GM19467 (cell line): ENCODE results near the gene INCA1.

Source experiments
- ATAC-seq: cut with Tn5 transposase; IDR thresholded peaks from one replicate; pipeline ENCODE4 v1.9.1; 2021; ENCODE audit warnings: mild to moderate bottlenecking, moderate library complexity; ENCODE audit not compliant: unreplicated experiment

Gene INCA1

DNA sequence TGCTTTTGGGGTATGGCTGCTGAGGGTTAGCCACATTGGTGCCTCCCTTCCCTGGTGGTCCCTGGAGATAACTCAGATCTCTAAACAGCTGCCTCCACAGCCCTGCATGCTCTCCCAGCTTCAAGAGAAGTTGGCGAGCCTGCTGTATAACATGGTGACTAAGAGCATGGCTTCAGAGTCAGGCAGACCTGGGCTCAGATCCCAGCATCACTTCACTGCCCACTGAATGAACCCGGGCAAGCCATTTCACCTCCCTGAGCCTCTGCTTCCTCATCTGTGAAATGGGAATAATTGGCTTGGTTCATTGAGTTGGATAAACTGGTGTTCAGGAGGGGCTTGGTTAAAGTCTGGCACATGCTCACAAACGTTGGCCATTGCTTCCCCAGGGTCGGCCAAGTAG, 17.0 kb upstream of the INCA1 start:
- no peak for ATAC-seq

GRCh38 chr17:5011928-5012327, 14.6 kb upstream of the INCA1 start:
- ATAC-seq, result no peak

GRCh38 chr17:5003214-5003867, 6.0 kb upstream of the INCA1 start:
- ATAC-seq, result no peak

GRCh38 chr17:5002121-5002788, 4.9 kb upstream of the INCA1 start:
- ATAC-seq, result no peak

DNA sequence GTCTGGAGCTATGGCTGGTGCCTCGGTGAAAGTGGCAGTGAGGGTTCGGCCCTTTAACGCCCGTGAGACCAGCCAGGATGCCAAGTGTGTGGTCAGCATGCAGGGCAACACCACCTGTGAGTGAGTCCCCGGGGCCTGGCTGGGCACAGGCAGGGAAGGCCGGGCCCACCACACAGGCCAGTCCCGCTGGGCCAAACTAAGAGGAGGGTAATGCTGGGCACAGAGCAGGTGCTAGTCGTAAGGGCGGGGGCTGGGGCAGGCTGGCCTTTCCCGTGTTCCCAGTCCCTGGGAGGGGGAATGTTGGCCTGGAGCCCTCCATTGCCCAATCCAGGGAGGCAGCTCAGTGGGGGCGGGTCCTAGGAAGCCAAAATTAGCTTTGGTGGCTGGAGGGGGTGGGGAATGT, 2.9 kb upstream of the INCA1 start:
- ATAC-seq, result no peak

GRCh38 chr17:4999430-5000093, 2.2 kb upstream of the INCA1 start:
- no peak for ATAC-seq

GRCh38 chr17:4998732-4999429, 1.6 kb upstream of the INCA1 start:
- ATAC-seq, result no peak

GRCh38 chr17:4998027-4998731, 857 bp upstream of the INCA1 start:
- ATAC-seq, result peak; percentile 3

DNA sequence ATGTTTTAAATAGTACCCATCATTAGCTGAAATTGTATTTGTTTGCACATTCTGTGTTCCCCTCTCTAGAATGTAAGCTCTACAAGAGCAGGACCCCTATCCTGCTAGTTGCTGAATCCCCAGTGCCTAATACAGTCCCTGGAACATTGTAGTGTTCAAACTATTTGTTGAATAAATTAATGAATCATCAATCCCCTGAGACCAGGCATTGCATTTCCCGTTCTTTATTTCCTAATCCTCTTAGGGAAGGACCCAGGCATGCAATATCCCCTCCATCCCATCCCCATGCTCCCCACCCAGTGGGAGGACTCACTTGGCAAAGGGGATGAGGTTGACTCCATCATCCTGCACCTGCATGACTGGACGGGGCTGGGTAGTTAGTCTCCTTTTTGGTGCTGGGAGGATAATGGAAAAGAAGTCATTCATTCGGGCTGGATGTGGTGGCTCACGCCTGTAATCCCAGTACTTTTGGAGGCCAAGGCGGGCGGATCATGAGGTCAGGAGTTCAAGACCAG, 3.2 kb downstream of the INCA1 start:
- no peak for ATAC-seq

GRCh38 chr17:4987767-4988567, 9.4 kb downstream of the INCA1 start:
- no peak for ATAC-seq

GRCh38 chr17:4986951-4987766, 10.2 kb downstream of the INCA1 start, which contains the start of gene CAMTA2:
TSS of gene CAMTA2 (minus strand) at chr17:4987675. CDS start at chr17:4986222, 1,453 bp downstream.
- ATAC-seq, result peak; percentile 47

DNA sequence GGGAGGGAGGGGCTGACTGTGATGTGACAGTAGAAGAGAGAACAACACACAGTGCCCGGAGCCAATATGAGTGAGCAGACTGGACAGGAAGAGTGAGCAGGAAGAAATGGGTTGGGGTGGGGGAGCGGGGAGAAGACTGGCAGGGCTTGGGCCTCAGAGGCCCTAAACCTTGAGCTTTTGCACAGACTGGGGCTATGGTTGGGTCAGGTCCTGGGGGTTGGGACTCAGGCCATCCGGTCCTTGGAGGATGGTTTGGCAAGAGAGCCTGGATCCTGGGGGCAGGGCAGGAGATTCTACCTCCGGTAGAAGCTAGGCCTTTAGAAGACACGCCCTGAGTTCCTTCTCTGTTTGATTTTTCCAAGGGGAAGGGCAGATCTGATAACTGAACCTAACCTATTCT, 10.9 kb downstream of the INCA1 start:
- ATAC-seq, result no peak

DNA sequence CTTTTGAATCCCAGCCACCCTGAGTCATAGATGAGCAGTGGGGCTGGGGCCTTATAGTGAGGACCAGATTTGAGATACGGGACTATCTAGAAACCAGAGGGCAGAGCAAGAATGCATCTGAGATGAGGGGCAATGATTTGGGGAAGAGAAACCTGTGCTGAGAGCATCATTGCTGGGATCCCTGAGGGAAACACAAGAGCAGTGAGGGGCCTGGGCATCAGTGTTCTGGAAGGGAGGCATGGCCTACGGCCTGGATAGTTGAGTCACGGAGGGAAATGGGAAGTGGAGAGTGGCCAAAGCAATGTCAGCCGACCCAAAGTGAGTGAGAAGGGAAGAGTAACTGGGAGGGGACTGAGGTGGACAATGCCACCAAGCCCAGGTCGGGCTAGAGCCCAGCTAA, 15.0 kb downstream of the INCA1 start:
- no peak for ATAC-seq

DNA sequence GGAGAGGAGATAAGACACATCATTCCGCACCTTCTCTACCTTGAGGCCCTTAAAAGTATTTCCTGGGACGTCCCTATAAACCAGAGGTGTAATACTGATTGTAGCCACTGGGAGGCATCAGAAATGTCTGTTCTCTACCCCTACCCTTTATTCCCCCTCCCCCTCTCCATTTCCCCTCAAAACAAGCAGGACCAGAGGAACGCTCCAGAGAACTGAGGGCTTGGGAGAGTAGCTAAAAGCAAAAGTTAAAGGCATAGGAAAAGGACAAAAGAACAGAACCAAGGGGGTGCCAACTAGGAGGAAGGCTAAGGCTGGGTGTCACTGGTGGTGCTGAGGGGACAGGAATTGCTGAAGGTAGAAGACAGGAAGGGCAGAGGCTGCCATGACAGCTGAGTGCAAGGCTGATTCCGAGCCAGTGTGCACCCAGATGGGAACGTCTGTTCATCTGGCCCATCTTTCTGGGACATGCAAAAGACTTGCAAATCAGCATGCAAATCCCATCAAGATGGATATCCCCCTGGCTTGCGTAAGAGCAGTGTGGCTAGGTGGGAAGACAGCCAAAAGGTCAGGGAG, 16.6 kb downstream of the INCA1 start:
- ATAC-seq, result no peak

- ATAC-seq, result no peak
Measured at GRCh38 chr17:4978726-4979125, 18.6 kb downstream of the INCA1 start.

DNA sequence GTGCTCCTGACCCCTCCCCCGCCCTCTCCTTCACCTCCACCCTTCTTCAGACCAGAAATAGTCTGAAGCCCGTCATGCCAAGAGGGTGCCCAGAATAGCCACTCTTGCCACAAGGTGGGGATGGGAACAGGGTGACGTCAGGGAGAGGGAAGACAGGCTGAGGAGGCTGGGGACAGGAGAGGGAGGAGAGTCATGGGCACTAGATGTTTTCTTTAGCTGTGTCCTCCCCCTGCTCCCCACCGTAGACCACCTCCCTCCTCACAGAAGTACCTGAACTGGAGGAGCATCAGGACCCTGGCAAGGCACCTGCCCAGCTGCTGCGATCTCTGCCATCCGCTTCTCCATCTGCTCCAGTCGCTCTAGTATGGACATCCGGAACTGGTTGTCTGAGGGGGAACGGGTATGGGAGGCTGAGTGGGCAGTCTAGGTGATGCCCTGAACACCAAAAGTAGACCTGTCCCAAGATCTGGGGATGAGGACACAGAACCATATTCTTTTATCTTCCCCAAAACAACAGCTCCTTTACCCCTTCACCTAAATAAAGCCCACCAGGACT, 23.1 kb downstream of the INCA1 start:
- no peak for ATAC-seq

- ATAC-seq, result no peak
Measured at GRCh38 chr17:4973256-4974114, 23.8 kb downstream of the INCA1 start.
